ENCODE measurements around the gene LASP1. TPM values are rescaled to one million over a fixed set of nuclear protein-coding genes. Genes with fewer than 3 reads are reported as not detected.

Gene LASP1
- total and polyA plus RNA-seq, 7 donors: 8.6 to 20.1 (median 14.6) TPM

GRCh38 chr17:38861399-38861843 lies 8.4 kb upstream of the LASP1 start:
- no peak for TF ChIP-seq CTCF (IDR thresholded peaks at IDR 0.05)
- intact Hi-C loops (cut with DNase I): loop anchor here in 1 of 2 donors (10.0 kb wide), 1 partner anchor 293 kb away; the partner anchor contains the start of gene PLXDC1
- DNase-seq (no peak), ATAC-seq (peak in 2 of 4 donors; percentile 37 to 64)
- H3K36me3 ChIP-seq (ENCODE audit: insufficient read depth in 1 of 2, low read depth in 1 of 2): no peaks in the 10 kb centered on the region
- no peaks in the 10 kb centered on the region for H3K4me1 ChIP-seq
- 22 to 25% (median 22%) methylated on average over 8 of the region's 8 CpGs for WGBS, 3 donors
- peaks cover 0 to 3% (median 0%) of the 10 kb centered on the region in 3 donors for H3K27me3 ChIP-seq (ENCODE audit: insufficient read depth in 3 of 3, low read length in 2 of 3)
- H3K4me3 ChIP-seq: no peak overlapping the region
- no peak overlapping the region for H3K27ac ChIP-seq
- H3K9me3 ChIP-seq: no peaks in the 10 kb centered on the region

- ATAC-seq (no peak), DNase-seq (no peak)
- TF ChIP-seq CTCF (IDR thresholded peaks at IDR 0.05): no peak
- no peak overlapping the region for H3K27ac ChIP-seq
- no peaks in the 10 kb centered on the region for H3K9me3 ChIP-seq
- 64 to 74% (median 69%) methylated on average over 11 of the region's 11 CpGs for WGBS, 3 donors
- no peaks in the 10 kb centered on the region for H3K4me1 ChIP-seq
- no peaks in the 10 kb centered on the region for H3K36me3 ChIP-seq (ENCODE audit: insufficient read depth in 1 of 2, low read depth in 1 of 2)
- peaks cover 0 to 3% (median 0%) of the 10 kb centered on the region in 3 donors for H3K27me3 ChIP-seq (ENCODE audit: insufficient read depth in 3 of 3, low read length in 2 of 3)
- intact Hi-C loops (cut with DNase I): loop anchor here (5.0 to 10.0 kb wide), 2 partner anchors 287 to 290 kb away; partner anchors contain the start of gene PLXDC1 (in 2 of the 2)
- H3K4me3 ChIP-seq: no peak overlapping the region
Observed at GRCh38 chr17:38864636-38865398, 5.0 kb upstream of the LASP1 start.

GRCh38 chr17:38867179-38867967 lies 2.5 kb upstream of the LASP1 start:
- no peaks in the 10 kb centered on the region for H3K36me3 ChIP-seq (ENCODE audit: insufficient read depth in 1 of 2, low read depth in 1 of 2)
- TF ChIP-seq CTCF (IDR thresholded peaks at IDR 0.05): no peak
- 34 to 47% (median 37%) methylated on average over 31 of the region's 31 CpGs for WGBS, 3 donors
- intact Hi-C loops (cut with DNase I): loop anchor here (5.0 to 10.0 kb wide), 2 partner anchors 285 to 287 kb away; partner anchors contain the start of gene PLXDC1 (in 2 of the 2)
- peak in 1 of 2 donors; percentile 55 for DNase-seq
- peaks cover 0 to 3% (median 0%) of the 10 kb centered on the region in 3 donors for H3K27me3 ChIP-seq (ENCODE audit: insufficient read depth in 3 of 3, low read length in 2 of 3)
- peak overlapping the region; percentile 85 for H3K27ac ChIP-seq
- H3K4me1 ChIP-seq: peaks cover 9% of the 10 kb centered on the region
- ATAC-seq: no peak
- H3K4me3 ChIP-seq: peak overlapping the region; percentile 93
- no peaks in the 10 kb centered on the region for H3K9me3 ChIP-seq

- peak overlapping the region; percentile 85 for H3K27ac ChIP-seq
- no peaks in the 10 kb centered on the region for H3K27me3 ChIP-seq (ENCODE audit: insufficient read depth in 3 of 3, low read length in 2 of 3)
- 31 to 38% (median 34%) methylated on average over 25 of the region's 25 CpGs for WGBS, 3 donors
- DNase-seq (peak; percentile 65 to 74), ATAC-seq (no peak)
- peaks cover 17% of the 10 kb centered on the region for H3K4me1 ChIP-seq
- TF ChIP-seq CTCF (IDR thresholded peaks at IDR 0.05): no peak
- H3K4me3 ChIP-seq: peak overlapping the region; percentile 93
- H3K9me3 ChIP-seq: no peaks in the 10 kb centered on the region
- intact Hi-C loops (cut with DNase I): loop anchor here (5.0 to 10.0 kb wide), 2 partner anchors 284 to 287 kb away; partner anchors contain the start of gene PLXDC1 (in 2 of the 2)
- H3K36me3 ChIP-seq (ENCODE audit: insufficient read depth in 1 of 2, low read depth in 1 of 2): no peaks in the 10 kb centered on the region
Observed at GRCh38 chr17:38867968-38868816, 1.7 kb upstream of the LASP1 start.
